ENCODE results near the gene PLEKHM1. TPM values are rescaled to one million over a fixed set of nuclear protein-coding genes. Genes with fewer than 3 reads are reported as not detected.

PLEKHM1 gene
- total and polyA plus RNA-seq, 2 experiments from 2014 or later = 15.3 to 26.0 TPM

DNA sequence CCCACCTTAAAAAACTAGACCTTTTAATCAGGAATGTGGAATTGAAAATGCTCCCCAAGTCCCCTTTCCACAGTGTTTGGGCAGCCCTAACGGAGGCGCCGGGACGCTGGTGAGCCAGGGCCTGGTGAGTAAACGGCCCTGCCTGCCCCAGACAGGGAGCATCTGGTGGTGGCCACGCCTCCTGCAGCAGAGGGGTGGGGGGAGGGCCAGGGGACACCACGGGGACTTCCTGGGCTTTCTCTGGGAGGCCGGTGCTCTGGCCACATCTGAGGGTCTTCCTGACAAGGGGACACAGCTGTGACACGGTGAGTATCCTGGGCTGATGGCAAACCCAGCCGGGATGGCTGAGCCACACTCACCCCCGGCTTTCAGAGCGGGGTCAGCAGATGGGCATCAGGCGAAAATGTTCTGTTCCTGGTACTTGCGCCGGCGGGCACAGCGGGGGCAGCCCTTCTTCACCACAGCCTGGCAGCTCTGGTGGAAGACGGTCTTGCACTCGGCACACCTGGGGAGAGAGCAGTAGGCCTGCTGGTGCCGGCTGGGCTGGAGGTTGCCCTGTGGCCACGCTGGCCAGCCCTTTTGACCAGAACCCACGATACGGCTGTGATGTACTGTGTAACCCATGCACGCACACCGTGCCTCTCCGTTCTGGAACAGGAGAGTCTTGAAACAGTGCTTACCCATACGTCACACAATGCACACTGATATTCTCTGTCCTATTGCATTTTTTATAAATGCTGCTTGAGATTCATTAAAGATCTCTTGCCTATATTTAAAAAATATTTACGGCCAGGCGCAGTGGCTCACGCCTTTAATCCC is 52.8 kb downstream of the PLEKHM1 start:
- Histone ChIP-seq H3K27me3 (replicated peaks; ENCODE audit: insufficient read depth) (no peaks in the 10 kb centered on the region), H3K36me3 (ENCODE audit: low read depth) (no peaks in the 10 kb centered on the region), H3K9me3 (ENCODE audit: low read depth) (no peaks in the 10 kb centered on the region), H4K20me1 (ENCODE audit: insufficient read depth) (no peaks in the 10 kb centered on the region), H3K9me2 (ENCODE audit: insufficient read depth) (no peaks in the 10 kb centered on the region), H3K4me2 (ENCODE audit: unreplicated experiment) (no peak overlapping the region), H3F3A (ENCODE audit: insufficient read depth) (no peaks in the 10 kb centered on the region), H3K4me3 (no peak overlapping the region), H3K27ac (no peak overlapping the region), H3K4me1 (ENCODE audit: insufficient read depth) (no peaks in the 10 kb centered on the region), H2AFZ (no peak overlapping the region), H3K79me2 (ENCODE audit: insufficient read depth) (no peaks in the 10 kb centered on the region), H3K9ac (no peak overlapping the region)
- no peak for DNase-seq
- in situ Hi-C loops (cut with MboI) = no loop called here
- 87 to 90% methylated on average over 24 to 30 of the region's 30 CpGs for WGBS, 2 experiments (ENCODE audit: low coverage in 1 of 2, low lambda C conversion rate in 2 of 2, missing lambda C conversion rate in 2 of 2)
- TF ChIP-seq EZH2 (IDR thresholded peaks at IDR 0.05; ENCODE audit: insufficient read depth, poor library complexity, severe bottlenecking) = no peak
- TF ChIP-seq EZH2phosphoT487 (IDR thresholded peaks at IDR 0.05; ENCODE audit: insufficient read depth, low read depth) = no peak

DNA sequence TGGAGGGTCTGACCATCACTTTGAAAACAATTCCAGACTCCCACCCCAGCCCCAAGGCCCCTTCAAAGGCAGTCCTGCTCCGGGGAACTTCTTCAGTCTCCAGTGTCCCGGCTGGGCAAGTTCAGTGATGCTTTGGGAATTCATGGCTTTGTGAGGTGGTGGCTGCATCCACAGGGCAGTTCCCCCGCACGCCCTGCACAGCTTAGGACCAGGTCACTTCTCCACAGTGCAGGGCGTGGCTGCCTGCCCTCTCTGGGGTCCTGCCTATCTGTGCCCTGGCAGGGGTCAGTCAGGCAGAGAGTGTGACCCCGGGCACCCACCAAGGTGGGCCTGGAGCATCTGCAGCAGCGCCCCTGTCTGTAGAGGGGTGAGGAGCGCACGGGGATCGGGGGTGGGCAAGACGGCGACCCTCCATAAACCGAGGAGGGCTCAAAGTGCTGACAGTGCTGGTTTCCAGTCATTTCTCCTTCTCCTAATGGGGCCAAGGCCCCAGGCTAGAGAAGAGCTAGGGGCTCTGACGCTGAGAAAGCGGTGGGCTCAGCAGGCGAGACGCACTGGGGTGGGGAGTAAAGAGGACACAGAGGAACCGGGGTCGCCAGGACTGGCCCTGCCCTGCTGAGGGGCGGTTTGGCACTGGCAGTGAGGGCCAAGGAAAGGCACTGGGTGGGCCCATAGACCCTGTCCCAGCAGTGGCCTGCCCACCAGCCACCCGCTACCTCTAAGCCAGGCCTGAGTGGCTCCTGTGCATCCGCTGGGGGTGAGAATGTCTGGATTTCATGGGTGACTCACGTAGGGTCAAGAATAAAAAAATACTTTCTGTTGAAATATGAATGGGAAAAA is 53.7 kb downstream of the PLEKHM1 start:
- Histone ChIP-seq H3K9ac (no peak overlapping the region), H4K20me1 (ENCODE audit: insufficient read depth) (no peaks in the 10 kb centered on the region), H3K27me3 (replicated peaks; ENCODE audit: insufficient read depth) (no peaks in the 10 kb centered on the region), H3K36me3 (ENCODE audit: low read depth) (no peaks in the 10 kb centered on the region), H2AFZ (no peak overlapping the region), H3K4me3 (no peak overlapping the region), H3K4me1 (ENCODE audit: insufficient read depth) (no peaks in the 10 kb centered on the region), H3F3A (ENCODE audit: insufficient read depth) (no peaks in the 10 kb centered on the region), H3K4me2 (ENCODE audit: unreplicated experiment) (no peak overlapping the region), H3K9me3 (ENCODE audit: low read depth) (no peaks in the 10 kb centered on the region), H3K79me2 (ENCODE audit: insufficient read depth) (no peaks in the 10 kb centered on the region), H3K27ac (no peak overlapping the region), H3K9me2 (ENCODE audit: insufficient read depth) (no peaks in the 10 kb centered on the region)
- in situ Hi-C loops (cut with MboI) = no loop called here
- WGBS, 2 experiments (ENCODE audit: low coverage in 1 of 2, low lambda C conversion rate in 2 of 2, missing lambda C conversion rate in 2 of 2) = 93 to 95% methylated on average over 20 to 23 of the region's 23 CpGs
- no peak for DNase-seq
- TF ChIP-seq EZH2phosphoT487 (IDR thresholded peaks at IDR 0.05; ENCODE audit: insufficient read depth, low read depth) = no peak
- no peak for TF ChIP-seq EZH2 (IDR thresholded peaks at IDR 0.05; ENCODE audit: insufficient read depth, poor library complexity, severe bottlenecking)

DNA sequence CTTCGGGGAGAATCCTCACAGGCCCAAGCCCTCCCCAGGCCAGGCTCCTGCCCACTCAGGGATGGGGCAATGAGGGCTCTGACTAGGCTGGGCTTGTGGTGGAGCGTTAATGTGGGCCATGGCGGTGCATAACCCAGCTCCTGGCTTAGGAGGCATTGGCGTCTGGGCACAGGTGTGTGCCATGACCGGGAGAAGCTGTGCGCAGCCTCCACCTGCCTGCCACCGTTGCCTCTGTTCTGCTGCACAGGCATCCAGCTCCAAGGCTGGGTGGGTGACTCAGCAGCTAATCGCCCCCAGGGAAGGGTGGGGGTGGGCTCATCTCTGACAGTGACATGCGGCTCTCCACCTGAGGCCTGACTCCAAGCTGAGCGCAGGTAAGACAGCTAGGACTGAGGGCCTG is 54.4 kb downstream of the PLEKHM1 start:
- no peaks in the 10 kb centered on the region for H3K36me3 ChIP-seq (ENCODE audit: low read depth)
- no peak for TF ChIP-seq EZH2phosphoT487 (IDR thresholded peaks at IDR 0.05; ENCODE audit: insufficient read depth, low read depth)
- TF ChIP-seq EZH2 (IDR thresholded peaks at IDR 0.05; ENCODE audit: insufficient read depth, poor library complexity, severe bottlenecking) = no peak

DNA sequence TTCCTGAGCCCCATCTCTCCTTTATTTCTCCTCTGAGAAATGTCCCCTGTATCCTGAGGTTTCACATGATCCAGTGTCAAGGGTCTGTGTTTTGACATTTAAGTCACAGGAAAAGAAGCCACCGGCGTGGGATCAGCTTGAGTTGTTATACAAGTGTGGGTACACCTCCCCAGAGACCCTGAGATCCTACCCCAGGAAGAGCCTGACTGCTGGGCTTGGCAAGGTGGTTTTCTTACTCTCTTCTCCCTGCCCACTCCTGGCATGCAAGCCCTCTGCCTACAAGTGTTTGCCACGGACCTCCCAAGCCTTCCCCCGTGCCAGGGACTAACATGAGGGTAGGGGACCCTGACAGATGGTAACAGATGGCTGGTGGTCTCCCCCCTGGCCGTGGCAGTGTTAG is 55.0 kb downstream of the PLEKHM1 start:
- in situ Hi-C loops (cut with MboI) = no loop called here
- H2AFZ ChIP-seq = no peak overlapping the region
- no peak for TF ChIP-seq EZH2phosphoT487 (IDR thresholded peaks at IDR 0.05; ENCODE audit: insufficient read depth, low read depth)
- TF ChIP-seq EZH2 (IDR thresholded peaks at IDR 0.05; ENCODE audit: insufficient read depth, poor library complexity, severe bottlenecking) = no peak
- no peak overlapping the region for H3K9ac ChIP-seq
- H3F3A ChIP-seq (ENCODE audit: insufficient read depth) = no peaks in the 10 kb centered on the region
- H3K4me1 ChIP-seq (ENCODE audit: insufficient read depth) = no peaks in the 10 kb centered on the region
- peaks cover 8% of the 10 kb centered on the region for H3K27me3 ChIP-seq (replicated peaks; ENCODE audit: insufficient read depth)
- no peaks in the 10 kb centered on the region for H3K9me3 ChIP-seq (ENCODE audit: low read depth)
- no peak for DNase-seq
- no peak overlapping the region for H3K4me2 ChIP-seq (ENCODE audit: unreplicated experiment)
- H3K79me2 ChIP-seq (ENCODE audit: insufficient read depth) = no peaks in the 10 kb centered on the region
- WGBS, 2 experiments (ENCODE audit: low coverage in 1 of 2, low lambda C conversion rate in 2 of 2, missing lambda C conversion rate in 2 of 2) = 80 to 88% methylated on average over 5 of the region's 5 CpGs
- H3K4me3 ChIP-seq = no peak overlapping the region
- H3K27ac ChIP-seq = no peak overlapping the region
- no peaks in the 10 kb centered on the region for H3K36me3 ChIP-seq (ENCODE audit: low read depth)
- no peaks in the 10 kb centered on the region for H4K20me1 ChIP-seq (ENCODE audit: insufficient read depth)
- H3K9me2 ChIP-seq (ENCODE audit: insufficient read depth) = no peaks in the 10 kb centered on the region

More for the DNA sequence above, 54.4 kb downstream of the PLEKHM1 start:
- no peaks in the 10 kb centered on the region for H3K4me1 ChIP-seq (ENCODE audit: insufficient read depth)
- H2AFZ ChIP-seq = no peak overlapping the region
- in situ Hi-C loops (cut with MboI) = no loop called here
- peaks cover 1% of the 10 kb centered on the region; the same call in 1 of the 2 replicates for H3K27me3 ChIP-seq (replicated peaks; ENCODE audit: insufficient read depth)
- no peak overlapping the region for H3K4me2 ChIP-seq (ENCODE audit: unreplicated experiment)
- no peaks in the 10 kb centered on the region for H4K20me1 ChIP-seq (ENCODE audit: insufficient read depth)
- 81% methylated on average over 10 of the region's 10 CpGs for WGBS, 2 experiments (ENCODE audit: low coverage in 1 of 2, low lambda C conversion rate in 2 of 2, missing lambda C conversion rate in 2 of 2)
- H3K9me3 ChIP-seq (ENCODE audit: low read depth) = no peaks in the 10 kb centered on the region
- no peak overlapping the region for H3K27ac ChIP-seq
- no peaks in the 10 kb centered on the region for H3F3A ChIP-seq (ENCODE audit: insufficient read depth)
- H3K79me2 ChIP-seq (ENCODE audit: insufficient read depth) = no peaks in the 10 kb centered on the region
- no peak overlapping the region for H3K4me3 ChIP-seq
- no peaks in the 10 kb centered on the region for H3K9me2 ChIP-seq (ENCODE audit: insufficient read depth)
- H3K9ac ChIP-seq = no peak overlapping the region
- DNase-seq = no peak

Measured in GM23248 (cell line).